Neuronal stem cell (in vitro differentiated cells): ENCODE measurements around the gene ZSWIM8. TPM values are rescaled to one million over a fixed set of nuclear protein-coding genes. Genes with fewer than 3 reads are reported as not detected.

ENCODE experiments used
- DNase-seq: peaks from one replicate; pipeline ENCODE4 v3.0.0-alpha.2; 2013; ENCODE audit warnings: low spot score
- H2AFZ ChIP-seq: one replicate; pipeline ENCODE4 v1.6.1; 2013; ENCODE audit warnings: mild to moderate bottlenecking, low read length, inconsistent platforms
- H2AK5ac ChIP-seq: 2 replicates; pipeline ENCODE4 v1.6.1; 2013; ENCODE audit warnings: low read depth, mild to moderate bottlenecking, inconsistent platforms, low read length, moderate library complexity, mixed read lengths
- H2BK120ac ChIP-seq: 2 replicates; pipeline ENCODE4 v1.6.1; 2013; ENCODE audit warnings: low read depth, mild to moderate bottlenecking, inconsistent platforms, low read length, moderate library complexity, mixed read lengths
- H2BK12ac ChIP-seq: one replicate; pipeline ENCODE4 v1.6.1; 2013; ENCODE audit warnings: low read length, inconsistent platforms
- H2BK15ac ChIP-seq: 2 replicates; pipeline ENCODE4 v1.6.1; 2013; ENCODE audit warnings: mild to moderate bottlenecking, low read length, inconsistent platforms, mixed read lengths
- H2BK5ac ChIP-seq: one replicate; pipeline ENCODE4 v1.6.1; 2013; ENCODE audit warnings: inconsistent platforms, mild to moderate bottlenecking, low read length, moderate library complexity
- H3K14ac ChIP-seq: one replicate; pipeline ENCODE4 v1.6.1; 2013; ENCODE audit warnings: low read length, inconsistent platforms
- H3K18ac ChIP-seq: 2 replicates; pipeline ENCODE4 v1.6.1; 2013; ENCODE audit warnings: low read length, inconsistent platforms
- H3K23ac ChIP-seq: 2 replicates; pipeline ENCODE4 v1.6.1; 2013; ENCODE audit warnings: low read depth, mild to moderate bottlenecking, mixed read lengths, low read length, inconsistent platforms; ENCODE audit not compliant: poor library complexity
- H3K27ac ChIP-seq: replicated peaks from 3 replicates; pipeline ENCODE4 v1.5.1; 2013; ENCODE audit warnings: low read length, inconsistent platforms
- H3K27me3 ChIP-seq, 3 experiments: 2 replicates each; pipeline ENCODE4 v1.6.1; 2013; ENCODE audit warnings: low read length in 3 of 3, mild to moderate bottlenecking in 2 of 3, inconsistent platforms in 1 of 3, low read depth in 1 of 3, mixed read lengths in 1 of 3, moderate library complexity in 1 of 3; ENCODE audit not compliant: control insufficient read depth in 3 of 3, insufficient read depth in 3 of 3
- H3K36me3 ChIP-seq, 2 donors: replicated peaks in 1 of 2; 2 replicates each; pipeline ENCODE4 v1.6.1; 2013; ENCODE audit warnings: low read length in 2 of 2; ENCODE audit not compliant: control insufficient read depth in 2 of 2, insufficient read depth in 2 of 2
- H3K4ac ChIP-seq: 2 replicates; pipeline ENCODE4 v1.6.1; 2013; ENCODE audit warnings: inconsistent platforms, mild to moderate bottlenecking, low read length, moderate library complexity
- H3K4me1 ChIP-seq, 2 donors: 1 replicate in 1 of 2; 2 replicates in 1 of 2; pipeline ENCODE4 v1.6.1; 2013; ENCODE audit warnings: low read length in 2 of 2, low read depth in 1 of 2; ENCODE audit not compliant: control insufficient read depth in 2 of 2, insufficient read depth in 1 of 2
- H3K4me2 ChIP-seq: one replicate; pipeline ENCODE4 v1.6.1; 2013; ENCODE audit warnings: mild to moderate bottlenecking, low read length, inconsistent platforms; ENCODE audit not compliant: insufficient read depth, poor library complexity, severe bottlenecking
- H3K4me3 ChIP-seq, 2 donors: 2 replicates each; pipeline ENCODE4 v1.5.1; 2013; ENCODE audit warnings: low read length in 2 of 2, mild to moderate bottlenecking in 2 of 2, inconsistent platforms in 1 of 2, moderate library complexity in 1 of 2
- H3K79me1 ChIP-seq: one replicate; pipeline ENCODE4 v1.6.1; 2013; ENCODE audit warnings: low read depth, mild to moderate bottlenecking, inconsistent platforms, low read length, moderate library complexity
- H3K9ac ChIP-seq: one replicate; pipeline ENCODE4 v1.6.1; 2013; ENCODE audit warnings: mild to moderate bottlenecking, low read depth, low read length, inconsistent platforms; ENCODE audit not compliant: poor library complexity
- H3K9me3 ChIP-seq, 2 donors: replicated peaks in 1 of 2; 2 replicates each; pipeline versions ENCODE3 to v1.6.1; 2013; ENCODE audit warnings: low read length in 2 of 2, mild to moderate bottlenecking in 2 of 2, inconsistent platforms in 1 of 2, low read depth in 1 of 2, mixed read lengths in 1 of 2, moderate library complexity in 1 of 2; ENCODE audit not compliant: control insufficient read depth in 2 of 2, insufficient read depth in 1 of 2
- H4K8ac ChIP-seq: one replicate; pipeline ENCODE4 v1.6.1; 2013; ENCODE audit warnings: low read depth, mild to moderate bottlenecking, inconsistent platforms, low read length, moderate library complexity
- H4K91ac ChIP-seq: one replicate; pipeline ENCODE4 v1.6.1; 2013; ENCODE audit warnings: low read length, low read depth, mild to moderate bottlenecking, inconsistent platforms; ENCODE audit not compliant: poor library complexity
- WGBS, 2 donors: extraction: QIAGEN DNeasy Blood & Tissue Kit; methylation state at CpG; one replicate each; pipeline ENCODE4 v1.1.7; 2013; ENCODE audit warnings: missing lambda C conversion rate in 2 of 2, mixed read lengths in 1 of 2; ENCODE audit not compliant: insufficient read length in 2 of 2, insufficient replicate concordance in 1 of 2; ENCODE audit errors: extremely low coverage in 2 of 2; 5-methylcytosine and 5-hydroxymethylcytosine counted together
- small RNA-seq: library from polyadenylated mRNA; stranded (forward); fragments of <200 nt; extraction: miRNeasy Mini kit (QIAGEN cat#:217004); gene quantifications from one replicate; pipeline ENCODE3, GENCODE V24; 2013; ENCODE audit not compliant: insufficient read depth

The ZSWIM8 gene

DNA sequence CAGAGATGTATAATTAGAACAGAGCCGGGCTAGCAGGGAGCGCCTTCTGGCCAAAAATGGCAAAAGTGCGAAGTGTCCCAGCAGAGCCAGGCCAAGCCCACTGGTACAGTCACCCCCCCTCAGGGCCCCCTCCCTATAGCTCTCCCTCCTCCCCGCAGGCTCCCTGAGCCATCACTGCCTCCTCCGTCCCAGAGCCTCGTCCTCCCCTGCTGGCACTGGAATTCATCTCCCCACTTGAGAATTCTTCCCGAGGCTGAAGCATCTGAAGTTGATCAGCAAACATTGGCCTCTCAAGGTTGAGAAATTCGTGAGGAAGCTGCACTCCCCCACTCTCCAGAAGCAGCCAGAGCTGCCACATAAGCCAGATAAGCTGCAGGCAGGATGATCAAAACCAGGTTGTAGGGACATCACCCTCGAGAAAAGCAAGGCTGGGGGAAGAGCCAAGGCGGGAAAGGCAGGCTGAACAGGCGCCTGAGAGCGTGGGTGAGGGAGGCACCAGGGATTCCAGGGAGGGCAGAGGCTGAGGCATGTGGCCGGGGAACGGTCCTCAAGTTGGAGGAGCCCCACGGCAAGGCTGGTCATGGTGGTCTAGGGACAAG lies 65.6 kb downstream of the ZSWIM8 start:
- no peak for DNase-seq
- no peak overlapping the region for H2BK15ac ChIP-seq
- peaks cover 3% of the 10 kb centered on the region for H3K79me1 ChIP-seq
- H3K4me3 ChIP-seq, result no peak overlapping the region
- no peak overlapping the region for H2AK5ac ChIP-seq
- no peak overlapping the region for H3K18ac ChIP-seq
- WGBS, 2 donors, result no CpG with 5 or more reads among the region's 15 CpGs
- no peaks in the 10 kb centered on the region for H3K27me3 ChIP-seq
- no peak overlapping the region for H3K14ac ChIP-seq
- no peak overlapping the region for H3K4ac ChIP-seq
- H4K8ac ChIP-seq, result no peak overlapping the region
- no peak overlapping the region for H4K91ac ChIP-seq
- H3K9ac ChIP-seq, result peak overlapping the region; percentile 60
- H3K23ac ChIP-seq, result no peak overlapping the region
- H2BK12ac ChIP-seq, result no peak overlapping the region
- peak overlapping the region; percentile 4 for H2BK5ac ChIP-seq
- H3K36me3 ChIP-seq, result peaks cover 28 to 53% of the 10 kb centered on the region in 2 donors
- H2BK120ac ChIP-seq, result no peak overlapping the region
- H2AFZ ChIP-seq, result no peak overlapping the region
- H3K4me2 ChIP-seq, result no peak overlapping the region
- no peak overlapping the region for H3K27ac ChIP-seq
- no peaks in the 10 kb centered on the region for H3K9me3 ChIP-seq
- H3K4me1 ChIP-seq, result peaks cover 0 to 7% of the 10 kb centered on the region in 2 donors

Small RNA genes lying within 50 kb of the gene (small RNA-seq; reads per million reads assigned to genes)
- gene AC022400.4 (not detected), gene AC022400.9 (not detected), gene ZSWIM8-AS1 (not detected)
